LHCN-M2 (cell line): ENCODE data around the gene FRMD4A. TPM values are rescaled to one million over a fixed set of nuclear protein-coding genes. Genes with fewer than 3 reads are reported as not detected.

ENCODE experiments used
- DNase-seq: peaks from one replicate; pipeline ENCODE4 v3.0.0-alpha.2; 2012; ENCODE audit warnings: low read depth
- total RNA-seq: library from RNA; depleted of rRNA; stranded (reverse); fragments of >200 nt; gene quantifications from 2 replicates; pipeline ENCODE4 v1.2.3, GENCODE V29; 2014

The FRMD4A gene
- total RNA-seq, 1 experiment from 2014 or later, result 34.8 TPM

GRCh38 chr10:14191407-14191806 lies 139.3 kb downstream of the FRMD4A start:
- DNase-seq, result no peak

GRCh38 chr10:14190702-14191101 lies 140.0 kb downstream of the FRMD4A start:
- DNase-seq, result no peak

DNA sequence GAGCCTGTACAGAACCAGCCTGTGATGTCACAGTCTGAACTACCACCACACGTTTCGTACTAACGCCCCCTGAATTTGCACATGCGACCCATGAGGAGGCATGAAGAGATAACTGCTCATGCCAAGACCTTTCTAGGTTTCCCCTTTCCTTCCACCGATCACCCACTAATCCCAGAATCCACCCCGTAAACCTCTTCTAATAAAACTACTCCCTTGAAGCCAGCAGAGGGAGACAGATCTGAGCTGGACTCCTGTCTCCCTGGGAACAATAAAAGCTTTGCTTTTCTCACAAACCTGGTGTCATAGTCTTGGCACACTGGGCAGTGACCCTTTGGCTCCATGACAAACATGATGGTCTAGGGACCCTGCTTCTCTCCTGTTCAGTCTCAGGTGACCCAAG lies 144.5 kb downstream of the FRMD4A start:
- DNase-seq, result peak; percentile 34

DNA sequence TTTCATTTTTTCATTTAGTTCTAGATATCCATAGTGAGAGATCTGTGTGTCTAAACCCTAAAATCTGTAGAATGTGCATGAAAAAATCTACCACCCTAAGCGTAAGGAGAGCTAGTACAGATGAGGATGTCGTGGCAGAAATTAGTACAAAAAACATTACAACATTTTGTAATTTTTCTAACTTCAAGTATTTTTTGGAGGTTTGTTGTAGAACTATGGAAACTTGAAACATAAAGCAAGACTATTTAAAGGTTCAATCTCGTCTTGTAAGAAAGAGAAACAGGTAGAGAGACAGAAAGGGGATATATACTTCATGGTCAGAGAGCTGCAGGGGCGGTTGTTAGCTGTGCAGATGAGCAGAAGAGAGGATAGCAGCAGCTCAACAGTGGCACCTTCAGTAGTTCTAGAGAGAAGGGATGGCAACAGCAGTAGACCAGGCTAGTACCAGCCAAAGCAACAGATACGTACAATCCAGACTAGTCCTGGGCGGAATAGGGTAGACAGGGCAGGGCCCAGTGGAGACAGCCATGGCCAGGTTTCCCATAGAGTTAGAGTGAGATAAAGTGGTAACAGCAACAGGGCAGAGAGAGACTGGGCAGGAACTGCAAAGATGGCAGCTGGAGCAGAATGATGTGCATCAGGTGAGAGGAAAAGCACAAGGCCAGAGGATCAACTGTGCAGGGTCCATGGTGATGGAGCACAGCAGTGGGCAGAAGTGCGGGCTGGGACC lies 145.2 kb downstream of the FRMD4A start:
- peak; percentile 94 for DNase-seq

GRCh38 chr10:14184841-14185315 lies 145.8 kb downstream of the FRMD4A start:
- no peak for DNase-seq

GRCh38 chr10:14182781-14183180 lies 147.9 kb downstream of the FRMD4A start:
- no peak for DNase-seq

- no peak for DNase-seq
Measured at GRCh38 chr10:14181567-14181936, 149.2 kb downstream of the FRMD4A start.

DNA sequence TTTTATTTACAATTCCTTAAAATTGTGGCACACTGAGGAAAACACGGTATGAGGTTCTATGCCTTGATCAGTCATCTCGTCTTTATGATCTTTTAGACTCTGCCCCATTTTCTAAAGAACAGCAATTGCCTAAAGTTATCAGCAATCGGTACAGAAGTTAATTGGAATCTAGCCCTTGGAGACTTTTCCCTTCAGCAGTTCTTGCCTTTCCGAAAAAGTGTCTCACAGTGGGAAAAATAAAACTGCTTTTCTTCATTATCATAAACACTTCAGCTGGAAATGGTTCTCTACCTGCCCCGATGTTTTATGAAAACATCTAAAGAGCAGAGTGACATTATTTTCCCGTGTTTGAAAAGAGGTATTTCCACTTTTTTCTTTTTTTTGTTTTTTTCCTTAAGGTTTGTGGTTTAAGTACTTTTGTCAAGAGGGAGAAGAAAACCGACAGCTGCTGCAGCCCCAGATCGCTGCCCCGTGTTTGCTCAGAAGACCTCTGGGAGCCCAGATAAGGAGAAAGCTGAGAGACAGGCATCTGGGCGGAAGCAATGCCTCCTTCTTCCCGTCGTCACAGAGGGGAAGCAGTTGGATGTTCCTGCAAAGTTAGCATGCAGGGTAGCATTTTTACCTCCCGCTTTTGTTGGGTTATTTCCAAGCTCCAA lies 149.7 kb downstream of the FRMD4A start:
- DNase-seq, result peak; percentile 67

DNA sequence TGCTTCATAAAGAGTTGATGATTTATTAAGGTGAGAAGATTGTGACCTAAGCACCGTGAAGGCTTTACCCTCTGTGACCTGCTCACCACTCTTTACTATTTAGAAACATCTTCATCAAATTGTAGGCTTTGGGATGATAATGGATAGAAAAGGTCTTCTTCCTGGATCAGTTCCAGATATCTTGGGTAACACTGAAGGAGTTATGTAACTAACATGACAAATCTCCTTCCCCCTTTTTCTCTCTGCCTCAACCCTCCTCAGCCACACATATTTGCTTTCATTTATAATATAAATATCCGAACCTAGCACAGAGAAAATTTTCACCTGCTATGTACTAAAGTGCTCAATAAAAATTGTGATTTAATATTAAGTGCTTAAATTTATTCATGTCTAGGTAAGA lies 151.5 kb downstream of the FRMD4A start:
- DNase-seq, result no peak

- DNase-seq, result peak; percentile 42
Measured at GRCh38 chr10:14173706-14174594, 156.8 kb downstream of the FRMD4A start.

DNA sequence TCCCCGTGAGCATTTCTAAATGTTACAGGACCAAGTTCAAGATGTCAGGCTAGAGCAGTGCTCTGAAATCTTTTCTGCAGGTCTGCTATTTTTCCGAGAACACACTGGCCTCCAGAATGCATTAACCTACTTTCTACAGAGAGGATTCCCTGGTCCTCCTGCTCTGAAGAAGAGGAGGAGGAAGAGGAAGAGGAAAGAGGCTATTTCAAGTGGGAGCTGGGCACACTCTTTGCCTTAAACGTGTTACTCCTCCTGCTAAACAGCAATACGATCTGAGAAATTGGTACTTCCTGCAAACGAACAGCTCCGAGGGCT lies 157.4 kb downstream of the FRMD4A start:
- DNase-seq, result no peak

- no peak for DNase-seq
Measured at GRCh38 chr10:14172336-14172950, 158.3 kb downstream of the FRMD4A start.

- DNase-seq, result no peak
Measured at GRCh38 chr10:14171336-14171735, 159.4 kb downstream of the FRMD4A start.

DNA sequence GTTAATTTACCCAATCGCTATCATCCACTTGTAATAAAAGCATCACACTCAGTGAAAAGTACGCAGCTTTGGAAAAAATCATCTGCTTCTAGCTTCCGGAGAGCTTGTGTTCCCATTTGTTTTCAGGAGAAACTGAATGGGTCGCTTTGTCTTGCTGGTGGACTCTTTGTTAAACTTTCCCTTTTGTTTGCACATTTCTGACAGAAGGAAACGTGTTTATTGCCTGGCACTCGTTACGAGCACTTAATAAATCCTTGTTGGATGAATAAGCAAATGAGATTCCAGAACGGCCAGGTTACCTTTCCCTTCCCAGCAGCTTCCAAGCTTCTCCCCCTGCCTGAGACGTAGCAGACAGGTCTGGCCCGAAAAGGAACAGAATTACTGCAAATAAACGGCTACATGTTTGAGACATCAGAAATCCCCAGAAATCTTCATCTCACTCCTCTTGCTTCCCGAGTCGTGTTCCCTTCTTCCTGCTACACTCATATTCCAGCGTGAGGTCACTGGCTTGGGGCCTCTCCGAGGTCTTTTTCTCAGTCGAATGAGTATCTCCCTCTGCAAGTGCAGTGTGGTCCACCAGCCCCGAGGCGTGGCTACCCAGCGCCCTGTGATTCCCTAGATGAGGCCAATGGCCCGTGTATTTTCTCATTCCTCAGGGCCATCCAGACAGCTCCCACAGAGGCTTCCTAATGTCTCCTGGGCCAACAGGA lies 167.2 kb downstream of the FRMD4A start:
- DNase-seq, result no peak

GRCh38 chr10:14162629-14163344 lies 167.9 kb downstream of the FRMD4A start:
- peak; percentile 48 for DNase-seq

DNA sequence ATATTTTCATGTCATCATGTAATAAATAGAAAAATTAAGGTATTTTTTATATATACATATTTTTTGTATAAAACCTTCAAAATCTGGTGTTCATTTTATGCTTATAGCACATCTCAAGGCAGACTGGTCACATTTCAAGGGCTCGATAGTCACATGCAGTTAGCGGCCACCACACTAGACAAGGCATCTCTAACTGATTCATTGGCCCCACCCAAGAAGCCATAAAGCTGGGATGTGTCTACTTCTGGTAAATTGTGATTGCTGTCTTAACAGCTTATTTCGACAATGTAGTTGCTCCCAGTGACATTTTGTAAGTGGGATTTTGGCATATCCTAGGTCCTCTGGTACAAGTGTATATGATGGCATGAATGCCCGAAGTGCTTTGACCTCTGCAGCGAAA lies 168.7 kb downstream of the FRMD4A start:
- no peak for DNase-seq

DNA sequence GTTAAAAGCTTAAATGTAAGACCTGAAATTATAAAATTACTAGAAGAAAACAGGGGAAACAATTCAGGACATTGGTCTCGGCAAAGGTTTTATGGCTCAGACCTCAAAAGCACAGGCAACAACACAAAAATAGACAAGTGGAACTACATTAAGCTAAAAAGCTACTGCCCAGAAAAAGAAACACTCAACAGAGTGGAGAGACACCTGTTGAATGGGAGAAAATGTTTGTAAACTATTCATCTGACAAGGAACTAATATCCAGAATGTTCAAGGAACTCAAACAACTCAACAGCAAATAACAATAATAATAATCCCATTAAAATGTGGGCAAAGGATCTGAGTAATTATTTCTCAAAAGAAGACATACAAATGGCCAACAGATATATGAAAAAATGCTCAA lies 170.4 kb downstream of the FRMD4A start:
- no peak for DNase-seq

- DNase-seq, result no peak
Measured at GRCh38 chr10:14158575-14158974, 172.1 kb downstream of the FRMD4A start.

- no peak for DNase-seq
Measured at GRCh38 chr10:14156104-14156503, 174.6 kb downstream of the FRMD4A start.

DNA sequence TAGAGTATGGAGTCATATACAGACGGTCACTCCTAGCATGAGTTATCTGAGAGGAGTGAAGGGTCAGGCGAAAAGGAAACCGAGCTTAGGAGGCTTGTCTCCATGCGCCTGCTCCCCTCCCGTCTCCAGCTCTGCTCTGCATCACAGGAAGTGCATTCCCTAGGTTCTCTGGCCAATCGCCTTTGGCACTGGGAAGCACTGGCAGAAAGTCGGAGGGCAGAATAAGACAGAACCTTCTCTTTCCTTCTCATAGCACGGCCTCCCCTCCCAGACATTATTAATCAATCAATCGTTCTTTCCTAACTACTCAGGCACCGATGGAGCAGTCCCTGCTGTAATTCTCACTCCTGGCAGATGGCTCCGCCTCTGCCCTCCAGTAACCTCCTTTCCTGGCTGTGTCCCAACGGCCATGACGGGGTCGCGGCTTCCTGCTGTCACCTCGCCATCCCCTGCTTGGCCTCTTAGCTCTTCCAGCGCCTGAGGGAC lies 177.1 kb downstream of the FRMD4A start:
- peak; percentile 40 for DNase-seq
